K562 (cell line): ENCODE results near the gene TBL1XR1. TPM values are rescaled to one million over a fixed set of nuclear protein-coding genes. Genes with fewer than 3 reads are reported as not detected.

Experiments used
- CBX5 ChIP-seq: IDR thresholded peaks from 2 replicates; pipeline ENCODE4 v1.6.1; 2014; ENCODE audit warnings: low read depth, borderline replicate concordance
- CTCFL ChIP-seq: IDR thresholded peaks from 2 replicates; pipeline ENCODE4 v1.6.1; 2011; ENCODE audit warnings: borderline replicate concordance, low read depth, mild to moderate bottlenecking, moderate library complexity, low read length; ENCODE audit not compliant: insufficient read depth, poor library complexity, severe bottlenecking
- DLX4 ChIP-seq: fragments of 250-450 bp; sonication (Bioruptor Pico); IDR thresholded peaks from 2 replicates; pipeline ENCODE4 v1.6.1; 2021; ENCODE audit warnings: mild to moderate bottlenecking
- EZH2 ChIP-seq: IDR thresholded peaks from 2 replicates; pipeline ENCODE4 v1.6.1; 2012; ENCODE audit warnings: low read depth, mild to moderate bottlenecking, inconsistent platforms, low read length, borderline replicate concordance
- GABPB2 ChIP-seq: fragments of 250-450 bp; sonication (Bioruptor Pico); conservative IDR thresholded peaks from 2 replicates; pipeline ENCODE4 v1.5.1; 2021; ENCODE audit warnings: mild to moderate bottlenecking
- ID3 ChIP-seq, 2 experiments: fragments of 250-450 bp in 1 of 2; fragments of 450-650 bp in 1 of 2; sonication (Bioruptor Pico) in 1 of 2; IDR thresholded peaks; 2 replicates each; pipeline versions ENCODE4 v1.6.1 to v1.8.0; 2016 to 2021; ENCODE audit warnings: mild to moderate bottlenecking in 2 of 2, moderate library complexity in 2 of 2, missing compliant biosample characterization in 1 of 2, missing genetic modification characterization in 1 of 2
- MLLT1 ChIP-seq, 2 experiments: fragments of 450-650 bp; IDR thresholded peaks; 2 replicates each; pipeline ENCODE4 v1.6.1; 2016
- PHF20 ChIP-seq: fragments of 450-650 bp; IDR thresholded peaks from 2 replicates; pipeline ENCODE4 v1.6.1; 2018; ENCODE audit not compliant: partially characterized antibody
- RB1 ChIP-seq: fragments of 450-650 bp; IDR thresholded peaks from 2 replicates; pipeline ENCODE4 v1.6.1; 2017; ENCODE audit warnings: low read depth, mild to moderate bottlenecking
- RBM22 ChIP-seq: fragments of 200-400 bp; formaldehyde crosslinking; IDR thresholded peaks from 2 replicates; pipeline ENCODE4 v1.6.1; 2018; ENCODE audit warnings: low read length, low read depth; ENCODE audit not compliant: poor library complexity, severe bottlenecking
- SAFB ChIP-seq: fragments of 200-400 bp; formaldehyde crosslinking; IDR thresholded peaks from 2 replicates; pipeline ENCODE4 v1.6.1; 2017; ENCODE audit warnings: low read depth, low read length, borderline replicate concordance
- ZBTB26 ChIP-seq: fragments of 450-650 bp; formaldehyde crosslinking; IDR thresholded peaks from 2 replicates; pipeline ENCODE4 v1.4.0; 2022; ENCODE audit warnings: missing genetic modification characterization
- ZNF398 ChIP-seq: fragments of 250-450 bp; sonication (Bioruptor Pico); IDR thresholded peaks from 2 replicates; pipeline ENCODE4 v1.8.0; 2021; ENCODE audit warnings: moderate library complexity, mild to moderate bottlenecking, inconsistent platforms
- ZNF609 ChIP-seq: sonication (generic); formaldehyde crosslinking; IDR thresholded peaks from 2 replicates; pipeline ENCODE4 v1.8.1; 2023; ENCODE audit warnings: missing genetic modification reagents, mild to moderate bottlenecking, borderline replicate concordance
- polyA plus RNA-seq, 8 experiments: library from polyadenylated mRNA; depleted of rRNA in 4 of 8; stranded (reverse) in 5 of 8; unstranded in 3 of 8; fragments of >200 nt; fragmentation: Nextera tagmentation in 2 of 8; fragmentation: Illumina TruSeq in 1 of 8; extraction: Ambion mirVana in 2 of 8; extraction: Trizol in 1 of 8; gene quantifications; 2 replicates each; pipeline versions ENCODE4 v1.2.1 to v1.2.3, GENCODE V29; 2011 to 2014; ENCODE audit warnings: inconsistent platforms in 1 of 8, missing spikeins in 1 of 8
- total RNA-seq, 7 experiments: library from RNA; depleted of rRNA in 6 of 7; stranded (reverse); fragments of >200 nt in 6 of 7; fragmentation: Illumina TruSeq in 2 of 7; extraction: Trizol in 2 of 7; gene quantifications; 2 replicates each; pipeline versions ENCODE4 v1.2.1 to v1.2.3, GENCODE V29; 2011 to 2021; ENCODE audit warnings: low replicate concordance in 1 of 7

The TBL1XR1 gene
- total and polyA plus RNA-seq, 9 of the 15 experiments (the other 6 are each of a cell fraction or from before 2014, with no cell fraction given), result 19.6 to 171 (median 83.3) TPM

GRCh38 chr3:177196008-177196455, 1.2 kb downstream of the TBL1XR1 start (continued):
- TF ChIP-seq ZNF609 (no peak), ID3 (CRISPR knock-in tag; IDR thresholded peaks at IDR 0.05) (no peak), ID3 (tag; IDR thresholded peaks at IDR 0.05) (no peak), PHF20 (no peak), CBX5 (no peak), RBM22 (no peak), ZNF398 (CRISPR knock-in tag) (no peak), GABPB2 (no peak), ZBTB26 (CRISPR knock-in tag) (no peak), DLX4 (no peak), EZH2 (no peak), RB1 (no peak), CTCFL (no peak), MLLT1 (IDR thresholded peaks at IDR 0.05) (peak in 1 of 2 experiments; percentile 36; a peak in 1 of 4 replicates), SAFB (no peak)
